Stomach (tissue), 9 donors: ENCODE data around the gene RNF26. TPM values are rescaled to one million over a fixed set of nuclear protein-coding genes. Genes with fewer than 3 reads are reported as not detected.

ENCODE experiments used
- DNase-seq, 2 donors: peaks; one replicate each; pipeline versions ENCODE4 v3.0.0 to v3.0.0-alpha.2; 2013 to 2019
- H3K27ac ChIP-seq, 5 donors: fragments of 200-600 bp in 4 of 5; sonication (generic) in 4 of 5; one replicate each; pipeline ENCODE4 v1.5.1; 2013 to 2019; ENCODE audit warnings: mild to moderate bottlenecking in 1 of 5, moderate library complexity in 1 of 5
- H3K27me3 ChIP-seq, 3 donors: fragments of 200-600 bp; sonication (generic); one replicate each; pipeline ENCODE4 v1.5.1; 2017 to 2019; ENCODE audit warnings: mixed run types in 1 of 3
- H3K36me3 ChIP-seq, 4 donors: fragments of 200-600 bp; sonication (generic); 1 replicate in 3 of 4; 2 replicates in 1 of 4; pipeline ENCODE4 v1.5.1; 2016 to 2019
- H3K4me1 ChIP-seq, 4 donors: fragments of 200-600 bp; sonication (generic); one replicate each; pipeline ENCODE4 v1.5.1; 2016 to 2019
- H3K4me3 ChIP-seq, 4 donors: fragments of 200-600 bp; sonication (generic) in 3 of 4; one replicate each; pipeline ENCODE4 v1.5.1; 2016 to 2019; ENCODE audit warnings: mild to moderate bottlenecking in 1 of 4
- H3K9me3 ChIP-seq, 4 donors: fragments of 200-600 bp; sonication (generic); one replicate each; pipeline ENCODE4 v1.5.1; 2016 to 2019
- CTCF ChIP-seq, 7 experiments: fragments of 450-650 bp in 4 of 7; fragments of 200-600 bp in 3 of 7; sonication (generic) in 3 of 7; IDR thresholded peaks; one replicate each; pipeline ENCODE4 v1.5.1; 2016 to 2019; ENCODE audit warnings: antibody characterized with exemption in 7 of 7, control low read depth in 2 of 7, mild to moderate bottlenecking in 1 of 7
- EP300 ChIP-seq: sonication (generic); formaldehyde crosslinking; IDR thresholded peaks from one replicate; pipeline ENCODE4 v1.6.1; 2017; ENCODE audit warnings: antibody characterized with exemption
- POLR2A ChIP-seq, 4 donors: fragments of 450-650 bp; IDR thresholded peaks; one replicate each; pipeline ENCODE4 v1.6.1; 2016; ENCODE audit warnings: antibody characterized with exemption in 4 of 4, control low read depth in 2 of 4, mild to moderate bottlenecking in 1 of 4, moderate library complexity in 1 of 4
- POLR2AphosphoS5 ChIP-seq, 3 donors: sonication (generic); formaldehyde crosslinking; IDR thresholded peaks; one replicate each; pipeline ENCODE4 v1.6.1; 2016; ENCODE audit warnings: antibody characterized with exemption in 3 of 3
- WGBS, 5 donors: extraction: QIAGEN DNeasy Blood & Tissue Kit in 3 of 5; methylation state at CpG; one replicate each; pipeline versions ENCODE4 v1.1.5 to v1.1.7; 2013 to 2018; 5-methylcytosine and 5-hydroxymethylcytosine counted together
- intact Hi-C: fragments of 100-400 bp; cut with DNase I; formaldehyde crosslinking; loops from one replicate; pipeline ENCODE4 v1.15.1; 2023; ENCODE audit warnings: low total_unique reads
- polyA plus RNA-seq, 3 donors: library from polyadenylated mRNA; stranded (reverse); fragments of 200-250 nt; gene quantifications; one replicate each; pipeline ENCODE4 v1.2.3, GENCODE V29; 2013
- total RNA-seq, 5 donors: library from RNA; depleted of rRNA; stranded (reverse); fragments of >200 nt; gene quantifications; one replicate each; pipeline versions ENCODE4 v1.1.0 to v1.2.3, GENCODE V29; 2014 to 2016
- donor health status: healthy with polysubstance abuse.
- donor health status: Bipolar disorder and iron deficiency.
- donor health status: healthy.

Gene RNF26
- total and polyA plus RNA-seq, 8 donors: 1.3 to 45.8 (median 10.3) TPM; not detected in 1

GRCh38 chr11:119320240-119320775, 14.0 kb upstream of the RNF26 start:
- H3K4me3 ChIP-seq: peak overlapping the region; percentile 50 to 66 (median 52)
- no peaks in the 10 kb centered on the region for H3K9me3 ChIP-seq
- TF ChIP-seq EP300: no peak
- TF ChIP-seq POLR2A (IDR thresholded peaks at IDR 0.05): no peak
- TF ChIP-seq CTCF (IDR thresholded peaks at IDR 0.05): no peak
- no peak for TF ChIP-seq POLR2AphosphoS5 (IDR thresholded peaks at IDR 0.05)
- peak in 1 of 2 donors; percentile 83 for DNase-seq
- peaks cover 0 to 60% (median 39%) of the 10 kb centered on the region in 3 donors for H3K27me3 ChIP-seq
- H3K4me1 ChIP-seq: peaks cover 48 to 80% (median 70%) of the 10 kb centered on the region in 4 donors
- no peaks in the 10 kb centered on the region for H3K36me3 ChIP-seq
- peak overlapping the region; percentile 80 to 95 (median 91) for H3K27ac ChIP-seq
- intact Hi-C loops: no loop called here
- WGBS, 5 donors: 34 to 44% (median 36%) methylated on average over 13 to 17 of the region's 17 CpGs

- Histone ChIP-seq H3K27ac (peak overlapping the region; percentile 80 to 95 (median 91)), H3K9me3 (no peaks in the 10 kb centered on the region), H3K4me3 (peak overlapping the region; percentile 50 to 66 (median 52)), H3K27me3 (peaks cover 0 to 54% (median 32%) of the 10 kb centered on the region in 3 donors), H3K4me1 (peaks cover 42 to 74% (median 64%) of the 10 kb centered on the region in 4 donors), H3K36me3 (no peaks in the 10 kb centered on the region)
- intact Hi-C loops: no loop called here
- DNase-seq: peak; percentile 64 to 92
- no peak for TF ChIP-seq POLR2A (IDR thresholded peaks at IDR 0.05)
- TF ChIP-seq POLR2AphosphoS5 (IDR thresholded peaks at IDR 0.05): peak; percentile 41 to 42 (median 42)
- 0 to 3% (median 2%) methylated on average over 29 to 60 of the region's 60 CpGs for WGBS, 5 donors
These were observed 13.4 kb upstream of the RNF26 start for GRCh38 chr11:119320776-119321524.

- intact Hi-C loops: no loop called here
- no peak overlapping the region for H3K4me3 ChIP-seq
- DNase-seq: peak in 1 of 2 donors; percentile 30
- H3K27ac ChIP-seq: peak overlapping the region in 4 of 5 donors; percentile 90 to 95 (median 92)
- TF ChIP-seq CTCF (IDR thresholded peaks at IDR 0.05) (no peak), EP300 (no peak), POLR2A (IDR thresholded peaks at IDR 0.05) (no peak), POLR2AphosphoS5 (IDR thresholded peaks at IDR 0.05) (no peak)
- peaks cover 31 to 61% (median 51%) of the 10 kb centered on the region in 4 donors for H3K4me1 ChIP-seq
- H3K36me3 ChIP-seq: no peaks in the 10 kb centered on the region
- 59 to 67% (median 63%) methylated on average over 6 of the region's 6 CpGs for WGBS, 5 donors
- peaks cover 0 to 40% (median 20%) of the 10 kb centered on the region in 3 donors for H3K27me3 ChIP-seq
- H3K9me3 ChIP-seq: no peaks in the 10 kb centered on the region
These were observed 12.0 kb upstream of the RNF26 start for GRCh38 chr11:119322360-119322739.

- intact Hi-C loops: no loop called here
- H3K36me3 ChIP-seq: no peaks in the 10 kb centered on the region
- no peak for DNase-seq
- no peaks in the 10 kb centered on the region for H3K9me3 ChIP-seq
- H3K27me3 ChIP-seq: peaks cover 0 to 33% (median 13%) of the 10 kb centered on the region in 3 donors
- H3K27ac ChIP-seq: peak overlapping the region in 4 of 5 donors; percentile 90 to 95 (median 92)
- no peak for TF ChIP-seq CTCF (IDR thresholded peaks at IDR 0.05)
- TF ChIP-seq EP300: no peak
- TF ChIP-seq POLR2A (IDR thresholded peaks at IDR 0.05): no peak
- TF ChIP-seq POLR2AphosphoS5 (IDR thresholded peaks at IDR 0.05): no peak
- 82 to 89% (median 87%) methylated on average over 20 of the region's 20 CpGs for WGBS, 5 donors
- no peak overlapping the region for H3K4me3 ChIP-seq
- peaks cover 26 to 54% (median 45%) of the 10 kb centered on the region in 4 donors for H3K4me1 ChIP-seq
These were observed 11.3 kb upstream of the RNF26 start for GRCh38 chr11:119322921-119323531.
